ENCODE data around the gene ZSCAN9. TPM values are rescaled to one million over a fixed set of nuclear protein-coding genes. Genes with fewer than 3 reads are reported as not detected.

Gene ZSCAN9
- total and polyA plus RNA-seq, 2 of the 13 experiments (the other 11 are each of a cell fraction or from before 2014, with no cell fraction given): 14.6 to 17.8 TPM

GRCh38 chr6:28212510-28213212, 12.4 kb upstream of the ZSCAN9 start (continued):
- TF ChIP-seq THYN1 (CRISPR knock-in tag; IDR thresholded peaks at IDR 0.05; ENCODE audit: borderline replicate concordance, low read depth): no peak
- TF ChIP-seq ZNF670 (CRISPR knock-in tag; IDR thresholded peaks at IDR 0.05; ENCODE audit: borderline replicate concordance): no peak
- no peak; the same call in 1 of the 2 replicates for TF ChIP-seq ZFY (CRISPR knock-in tag; IDR thresholded peaks at IDR 0.05)
- no peak for TF ChIP-seq FOXO4 (CRISPR knock-in tag; conservative IDR thresholded peaks at IDR 0.05)
- TF ChIP-seq EP300 (IDR thresholded peaks at IDR 0.05; ENCODE audit: low read depth in 2 of 2, low read length in 2 of 2): 0 out of 4 replicates have a peak, but pooled peaks of 1 of the 2 experiments have one; percentile 12
- no peak for TF ChIP-seq EP300 (CRISPR knock-in tag; IDR thresholded peaks at IDR 0.05; ENCODE audit: borderline replicate concordance)
- TF ChIP-seq ZMYM2 (CRISPR knock-in tag; IDR thresholded peaks at IDR 0.05): peak; percentile 87
- 0 out of 2 replicates have a peak, but pooled peaks have one; percentile 14 for TF ChIP-seq ZNF367 (CRISPR knock-in tag; IDR thresholded peaks at IDR 0.05; ENCODE audit: borderline replicate concordance)
- TF ChIP-seq PPARG (CRISPR knock-in tag; conservative IDR thresholded peaks at IDR 0.05): no peak
- no peak for TF ChIP-seq HOXD1 (CRISPR knock-in tag; IDR thresholded peaks at IDR 0.05)
- peak; percentile 64 for TF ChIP-seq YEATS2 (CRISPR knock-in tag; IDR thresholded peaks at IDR 0.05; ENCODE audit: borderline replicate concordance)
- peak; percentile 42; the same call in 1 of the 2 replicates for TF ChIP-seq ZNF629 (CRISPR knock-in tag; conservative IDR thresholded peaks at IDR 0.05)
- no peak for TF ChIP-seq KLF13 (CRISPR knock-in tag; IDR thresholded peaks at IDR 0.05)
- 0 out of 2 replicates have a peak, but pooled peaks have one; percentile 73 for TF ChIP-seq BRCA1 (CRISPR knock-in tag; IDR thresholded peaks at IDR 0.05)
- 0 out of 2 replicates have a peak, but pooled peaks have one; percentile 50 for TF ChIP-seq ZNF780A (CRISPR knock-in tag; IDR thresholded peaks at IDR 0.05)
- peak; percentile 77 for TF ChIP-seq ZHX1 (CRISPR knock-in tag; IDR thresholded peaks at IDR 0.05; ENCODE audit: low read depth)
- TF ChIP-seq ZBTB10 (CRISPR knock-in tag; IDR thresholded peaks at IDR 0.05; ENCODE audit: borderline replicate concordance): 0 out of 2 replicates have a peak, but pooled peaks have one; percentile 20
- TF ChIP-seq ZNF24 (IDR thresholded peaks at IDR 0.05): peak; percentile 97
- TF ChIP-seq ZKSCAN1 (IDR thresholded peaks at IDR 0.05; ENCODE audit: low read length): peak; percentile 68
- TF ChIP-seq XRCC5 (optimal IDR thresholded peaks at IDR 0.05; ENCODE audit: low read length): no peak
- TF ChIP-seq ETV5 (CRISPR knock-in tag; IDR thresholded peaks at IDR 0.05; ENCODE audit: borderline replicate concordance): no peak
- TF ChIP-seq IRX3 (CRISPR knock-in tag; IDR thresholded peaks at IDR 0.05; ENCODE audit: borderline replicate concordance, low read depth): 0 out of 2 replicates have a peak, but pooled peaks have one; percentile 33
- TF ChIP-seq NFKBIZ (CRISPR knock-in tag; IDR thresholded peaks at IDR 0.05): 0 out of 2 replicates have a peak, but pooled peaks have one; percentile 30
- peak; percentile 34 for TF ChIP-seq ZEB1 (IDR thresholded peaks at IDR 0.05; ENCODE audit: insufficient replicate concordance, low read depth)
